GM19455 (cell line): ENCODE measurements around the gene NTNG1.
A peak's percentile ranks its signal among the peaks of the same experiment; 100 is the strongest.
"Not testable (repeated sequence)": the region's sequence is repeated elsewhere in the genome, so short reads cannot be mapped to it uniquely, and the experiment has no call there.

Source experiments
- ATAC-seq: cut with Tn5 transposase; IDR thresholded peaks from one replicate; pipeline ENCODE4 v1.9.1; 2021; ENCODE audit not compliant: unreplicated experiment

The NTNG1 gene

GRCh38 chr1:107195476-107195875, 54.6 kb downstream of the NTNG1 start:
- ATAC-seq, result no peak

DNA sequence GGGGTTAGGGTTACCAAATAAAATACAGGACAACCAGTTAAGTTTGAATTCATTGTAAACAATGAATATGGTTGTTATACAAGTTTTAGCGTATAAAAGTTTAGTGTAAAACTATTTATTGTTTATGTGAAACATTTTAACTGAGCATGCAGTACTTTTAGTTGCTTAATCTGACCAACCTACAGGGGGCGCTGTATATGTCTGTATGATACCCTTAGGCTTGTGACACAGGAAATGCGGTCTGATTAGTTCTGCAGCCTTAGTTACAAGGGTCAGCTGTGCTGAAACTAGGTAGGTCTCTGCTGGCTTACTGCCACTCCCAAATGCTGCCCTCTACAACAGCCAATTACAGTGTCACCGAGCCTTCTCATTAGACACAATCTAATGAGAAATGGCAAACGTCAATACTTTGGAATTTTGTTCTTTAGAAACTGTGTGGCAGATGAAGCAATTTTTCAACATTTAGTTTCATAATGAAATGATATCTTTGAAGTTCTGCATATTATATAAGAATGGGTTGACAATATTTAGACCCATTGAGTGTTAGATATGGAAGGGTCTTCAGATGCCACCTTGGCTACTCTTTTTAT, 56.2 kb downstream of the NTNG1 start:
- peak; percentile 97 for ATAC-seq

- no peak for ATAC-seq
Measured at GRCh38 chr1:107198561-107198960, 57.7 kb downstream of the NTNG1 start.

DNA sequence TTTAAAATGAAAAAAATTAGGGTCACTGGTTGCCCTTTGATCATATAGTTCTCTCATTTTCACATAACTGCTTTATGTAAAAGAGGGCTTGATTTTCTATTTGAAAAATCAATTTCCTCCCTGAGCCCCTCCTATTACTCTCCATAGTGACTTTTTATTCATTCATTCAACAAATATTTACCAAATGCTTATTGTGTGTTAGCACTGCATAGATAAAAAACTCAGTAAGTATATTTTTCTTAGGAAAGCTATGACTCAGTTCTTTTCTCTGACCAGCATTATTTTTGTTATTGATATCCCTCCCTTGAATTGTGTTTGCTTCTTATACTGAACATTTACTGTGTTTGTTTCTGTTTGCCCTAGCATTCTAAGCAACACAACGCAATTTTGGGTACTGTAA, 59.8 kb downstream of the NTNG1 start:
- no peak for ATAC-seq

DNA sequence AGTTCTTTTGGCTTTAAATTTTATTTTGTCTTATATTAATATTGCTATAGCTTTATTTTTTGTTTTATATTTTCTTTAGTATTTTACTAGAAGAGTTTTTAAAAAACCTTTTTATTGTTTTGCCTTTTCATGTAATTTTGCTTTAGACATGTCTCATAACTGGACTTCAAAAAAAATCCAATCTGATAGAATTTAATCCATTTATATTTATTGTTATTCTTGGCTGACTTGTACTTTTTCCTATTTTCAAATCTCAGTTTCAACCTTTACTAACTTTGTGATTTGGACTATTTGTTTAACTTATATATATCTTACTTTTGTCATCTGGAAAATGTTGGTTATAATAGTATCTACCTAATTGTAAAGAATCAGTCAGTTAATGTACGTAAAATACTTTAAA, 61.2 kb downstream of the NTNG1 start:
- ATAC-seq, result no peak

DNA sequence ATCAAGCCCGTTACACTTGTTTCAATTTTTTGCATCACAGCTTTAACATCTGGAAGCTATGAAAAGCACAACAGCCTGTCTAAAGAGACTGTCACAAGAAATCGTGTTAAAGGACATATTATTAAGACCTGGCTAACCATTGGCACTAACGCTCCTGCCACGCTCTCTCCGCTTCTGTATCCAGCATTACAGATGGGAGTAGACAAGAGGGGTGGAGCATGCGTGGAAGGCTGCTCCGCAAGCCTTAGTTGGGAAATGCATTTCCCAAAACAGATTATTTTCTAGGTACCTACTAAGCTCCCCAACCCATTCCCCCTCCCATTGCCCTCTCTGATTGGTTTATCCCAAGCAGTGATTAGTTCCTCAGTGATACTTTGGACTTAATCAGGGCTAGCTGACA, 72.4 kb downstream of the NTNG1 start:
- ATAC-seq, result no peak

GRCh38 chr1:107220036-107220435, 79.2 kb downstream of the NTNG1 start:
- ATAC-seq, result no peak

- ATAC-seq, result no peak
Measured at GRCh38 chr1:107225706-107226105, 84.9 kb downstream of the NTNG1 start.

GRCh38 chr1:107228704-107229371, 88.0 kb downstream of the NTNG1 start:
- no peak for ATAC-seq

- no peak for ATAC-seq
Measured at GRCh38 chr1:107229711-107230110, 88.9 kb downstream of the NTNG1 start.

DNA sequence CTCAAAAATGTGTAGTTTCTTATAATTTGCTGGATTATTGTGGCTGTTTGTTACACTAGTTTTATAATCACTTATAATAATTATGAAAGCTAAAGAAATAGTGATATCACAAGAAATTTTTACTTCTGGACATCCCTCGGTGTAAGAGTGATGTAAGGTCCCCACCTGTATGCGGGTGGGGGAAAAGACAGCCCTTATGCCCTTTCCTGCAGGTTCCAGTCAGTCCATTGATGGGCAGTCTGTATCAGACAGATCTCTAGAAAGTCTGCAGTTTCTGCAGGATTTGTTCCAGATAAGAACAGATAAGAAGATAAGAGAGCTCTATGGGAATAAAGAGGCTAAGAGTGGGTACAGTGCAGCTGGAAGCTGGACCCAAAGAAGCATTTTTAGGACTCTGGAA, 89.3 kb downstream of the NTNG1 start:
- ATAC-seq, result no peak

- ATAC-seq, result no peak
Measured at GRCh38 chr1:107231291-107231690, 90.5 kb downstream of the NTNG1 start.

GRCh38 chr1:107232426-107232825, 91.6 kb downstream of the NTNG1 start:
- ATAC-seq, result no peak

- not testable (repeated sequence) for ATAC-seq
Measured at GRCh38 chr1:107236760-107237159, 95.9 kb downstream of the NTNG1 start.

GRCh38 chr1:107243461-107243860, 102.6 kb downstream of the NTNG1 start:
- ATAC-seq, result no peak

DNA sequence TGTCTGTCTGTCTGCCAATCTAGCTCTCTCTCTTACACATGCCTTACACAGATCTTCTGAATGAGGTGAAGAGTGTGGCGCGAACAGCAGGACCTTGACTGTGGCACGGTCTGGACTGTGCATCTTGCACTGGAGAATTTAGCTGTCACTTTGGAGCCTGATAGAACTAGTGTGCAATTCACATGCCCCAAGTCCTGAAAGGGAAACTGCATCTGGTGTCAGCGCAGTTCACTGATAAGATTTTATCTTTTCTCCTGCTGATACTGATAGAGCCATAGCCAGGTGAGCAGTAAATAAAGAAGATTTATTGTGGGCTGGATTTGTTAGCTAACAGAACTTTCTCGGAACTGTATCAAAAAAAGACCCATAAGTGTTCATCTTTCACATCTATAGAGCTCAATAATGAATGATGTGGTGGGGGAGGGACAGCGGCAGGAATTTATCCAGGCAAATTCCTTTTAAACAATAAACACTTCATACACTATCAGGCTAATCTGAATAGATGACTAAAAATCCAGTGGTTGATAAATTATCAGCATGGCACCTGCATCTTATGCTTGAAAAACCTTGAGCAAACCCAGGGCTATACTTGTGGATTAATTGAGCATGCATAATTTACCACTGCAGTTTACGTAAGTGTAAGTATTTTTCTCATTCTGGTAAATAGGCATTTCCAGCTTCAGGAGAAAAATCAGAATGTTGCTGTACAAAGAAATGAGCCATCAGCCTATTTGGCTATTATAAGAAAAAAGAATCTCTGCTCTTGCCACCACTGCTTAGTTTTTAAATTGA, 104.1 kb downstream of the NTNG1 start:
- ATAC-seq, result no peak

DNA sequence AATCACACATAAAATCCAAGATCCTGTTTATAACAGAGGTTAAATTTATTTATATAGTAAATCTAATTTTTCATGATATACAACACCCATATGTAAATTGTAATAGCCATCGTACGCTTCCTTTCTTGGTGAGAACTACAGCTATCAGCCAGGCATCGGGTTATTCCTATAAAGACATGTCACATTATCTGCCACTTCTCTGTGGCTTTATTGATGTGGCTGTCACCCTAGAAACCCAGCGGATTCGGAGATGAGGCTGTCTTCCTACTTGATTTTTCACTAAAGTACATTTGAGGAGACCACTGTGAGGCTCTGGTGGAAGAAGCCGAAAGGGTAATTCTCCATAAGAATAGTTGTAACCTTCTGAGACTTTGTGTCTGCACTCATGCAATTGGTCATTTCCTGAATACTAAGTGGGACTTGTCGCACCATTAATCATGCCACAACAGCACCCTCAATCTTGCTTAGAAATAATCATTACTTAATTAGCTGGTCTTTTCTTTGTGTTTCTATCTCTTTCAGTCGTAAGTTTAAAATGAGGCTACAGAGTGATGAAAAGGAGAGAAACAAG, 106.0 kb downstream of the NTNG1 start:
- peak; percentile 50 for ATAC-seq

- ATAC-seq, result no peak
Measured at GRCh38 chr1:107247679-107248078, 106.8 kb downstream of the NTNG1 start.

DNA sequence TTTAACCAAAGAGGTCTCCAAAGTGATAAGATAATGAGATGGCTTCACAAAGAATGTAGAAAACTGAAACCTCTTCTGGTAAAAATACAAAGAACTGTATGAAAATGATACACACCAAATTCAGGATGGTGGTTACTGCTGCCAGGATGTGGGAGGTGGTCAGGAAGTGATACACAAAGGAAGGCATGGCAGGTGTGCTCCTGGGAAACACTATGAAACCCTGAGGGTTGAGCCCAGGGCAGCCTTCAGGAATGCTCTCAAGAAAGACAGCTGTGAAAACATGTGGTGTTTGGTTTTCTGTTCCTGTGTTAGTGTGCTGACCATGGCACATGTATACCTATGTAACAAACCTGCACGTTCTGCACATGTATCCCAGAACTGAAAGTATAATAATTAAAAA, 109.3 kb downstream of the NTNG1 start:
- ATAC-seq, result no peak

DNA sequence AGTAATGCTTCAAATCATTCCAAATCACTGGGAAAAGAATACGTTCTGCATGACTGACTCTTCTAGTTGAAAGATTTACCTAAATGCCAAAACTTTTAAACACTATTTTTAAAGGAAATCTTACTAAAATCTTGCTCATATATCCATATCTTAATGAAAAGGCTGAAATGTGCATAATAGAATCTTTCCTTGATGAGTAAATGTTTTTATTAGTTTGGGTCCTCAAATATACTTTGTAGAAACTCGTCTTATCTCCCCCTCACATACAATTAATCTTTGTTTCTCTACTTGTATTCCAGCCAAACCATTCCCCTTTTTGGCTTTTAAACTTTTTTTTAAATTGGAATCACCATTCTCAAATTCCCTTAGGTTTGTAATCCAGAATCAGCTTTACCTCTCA, 110.2 kb downstream of the NTNG1 start:
- no peak for ATAC-seq

- ATAC-seq, result no peak
Measured at GRCh38 chr1:107251839-107252238, 111.0 kb downstream of the NTNG1 start.

- ATAC-seq, result no peak
Measured at GRCh38 chr1:107252271-107252670, 111.4 kb downstream of the NTNG1 start.
